Activated naive CD4-positive, alpha-beta T cell (primary cell): ENCODE measurements around the gene OSBPL3.

Source experiments
- DNase-seq, 4 experiments: peaks; one replicate each; lab custom pipeline; 2025; lab: John Stamatoyannopoulos, UW

OSBPL3 gene

DNA sequence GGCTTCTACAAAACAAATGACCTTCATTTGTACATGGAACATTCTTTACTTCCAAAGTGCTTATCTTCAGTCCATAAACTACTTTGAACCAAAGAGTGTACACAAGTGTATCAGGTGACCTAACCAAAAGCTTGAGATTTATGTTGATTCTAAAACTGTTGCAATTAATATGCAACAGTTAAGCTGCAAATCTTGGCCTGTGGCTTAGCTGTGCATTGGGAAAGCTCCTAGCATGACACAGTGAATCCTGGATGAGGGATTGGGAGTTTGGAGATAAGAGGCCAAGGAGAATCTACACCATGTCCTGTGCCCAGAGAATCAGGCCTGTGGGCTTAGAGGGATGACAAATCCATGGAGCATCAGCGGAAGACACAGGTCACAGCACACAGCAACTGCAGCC lies 117.5 kb downstream of the OSBPL3 start:
- no peak for DNase-seq

DNA sequence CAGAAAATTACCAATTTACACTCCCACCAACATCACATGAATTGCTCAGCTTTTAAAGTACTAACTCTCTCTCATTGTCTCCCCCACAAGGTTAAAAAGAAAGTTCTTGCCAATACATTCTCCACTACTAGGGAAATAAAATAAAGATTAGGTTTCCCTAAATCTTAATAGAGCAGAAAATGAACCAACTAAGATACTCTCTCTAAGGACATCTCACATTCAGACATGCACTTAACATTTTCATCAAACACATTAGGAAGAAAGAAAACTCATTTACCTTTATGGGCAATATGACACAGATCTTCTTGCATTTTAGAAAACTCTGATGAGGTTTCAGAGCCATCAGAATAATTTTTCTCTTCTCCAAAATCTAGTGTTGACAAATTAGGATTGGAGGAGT lies 118.6 kb downstream of the OSBPL3 start:
- DNase-seq: no peak

DNA sequence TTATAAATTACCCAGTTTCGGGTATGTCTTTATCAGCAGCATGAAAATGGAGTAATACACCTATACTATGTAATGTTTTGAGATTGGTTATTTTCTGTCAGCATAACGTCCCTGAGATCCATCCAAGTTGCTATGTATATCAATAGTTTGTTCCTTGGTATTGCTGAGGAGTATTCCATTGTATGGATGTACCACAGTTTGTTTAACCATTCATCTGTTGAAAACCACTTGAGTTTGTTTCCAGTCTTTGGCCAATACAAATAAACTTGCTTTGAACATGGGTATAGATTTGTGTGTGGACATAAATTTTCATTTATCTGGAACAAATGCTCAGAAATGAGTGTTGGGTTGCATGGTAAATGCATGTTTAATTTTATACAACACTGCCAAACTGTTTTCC lies 119.4 kb downstream of the OSBPL3 start:
- DNase-seq: no peak

DNA sequence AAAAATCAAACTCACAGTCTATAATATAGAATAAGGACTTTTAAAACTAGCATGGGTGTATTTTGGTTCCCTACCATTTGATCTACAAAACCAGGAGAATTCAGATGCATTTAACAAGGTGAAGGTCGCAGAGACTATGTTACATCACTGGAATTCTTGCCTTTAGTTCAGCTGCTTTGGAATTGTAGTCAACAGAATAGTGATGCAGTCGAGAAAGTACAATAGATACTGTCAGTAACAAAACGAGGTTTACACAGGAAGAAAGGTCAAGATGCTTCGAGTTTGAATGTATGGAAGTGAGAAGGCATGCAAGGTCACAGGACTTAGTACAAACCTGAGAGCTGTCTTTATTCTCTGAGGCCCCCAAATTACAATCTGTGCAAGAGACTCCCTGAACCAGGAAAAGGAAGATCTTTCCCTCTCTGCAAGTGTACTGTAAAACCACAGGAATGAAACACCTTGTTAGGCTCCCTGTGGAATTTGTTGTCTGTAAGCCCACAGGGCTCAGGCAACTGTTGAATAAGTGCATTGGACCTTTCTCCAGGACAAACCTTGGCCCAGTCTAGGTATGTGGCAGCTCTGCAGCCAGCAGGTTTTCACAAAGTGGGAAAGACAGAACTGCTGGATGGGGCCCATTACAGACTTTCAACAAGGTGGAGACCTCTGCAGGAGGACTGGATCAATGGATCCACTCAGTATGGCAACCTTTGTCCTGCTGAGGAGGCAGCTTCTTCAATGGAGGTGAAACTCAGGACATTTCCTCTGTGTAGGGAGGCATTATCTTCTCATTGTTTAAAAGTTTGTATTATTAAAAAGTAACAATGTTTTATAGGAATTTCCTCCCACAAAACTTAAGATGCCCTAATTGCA lies 121.6 kb downstream of the OSBPL3 start:
- DNase-seq: no peak

DNA sequence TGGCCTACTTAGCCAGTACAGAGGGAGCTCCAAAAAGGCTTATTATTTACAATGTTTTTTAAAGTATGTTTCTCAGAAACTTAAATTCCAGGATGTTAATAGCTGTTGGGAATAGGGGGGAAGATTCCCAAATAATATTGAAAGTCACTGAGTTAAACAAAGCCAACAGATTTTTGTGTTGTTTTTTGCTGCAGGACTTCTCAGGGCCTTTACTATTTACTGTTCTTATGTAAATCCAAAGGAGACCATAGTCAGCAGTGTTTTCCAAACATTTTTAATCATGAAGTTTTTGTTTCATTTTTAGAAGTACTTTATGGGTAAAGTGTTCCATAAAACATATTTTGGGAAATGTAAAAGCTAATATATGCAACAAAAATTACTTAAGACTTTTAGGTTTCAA lies 122.4 kb downstream of the OSBPL3 start:
- no peak for DNase-seq

DNA sequence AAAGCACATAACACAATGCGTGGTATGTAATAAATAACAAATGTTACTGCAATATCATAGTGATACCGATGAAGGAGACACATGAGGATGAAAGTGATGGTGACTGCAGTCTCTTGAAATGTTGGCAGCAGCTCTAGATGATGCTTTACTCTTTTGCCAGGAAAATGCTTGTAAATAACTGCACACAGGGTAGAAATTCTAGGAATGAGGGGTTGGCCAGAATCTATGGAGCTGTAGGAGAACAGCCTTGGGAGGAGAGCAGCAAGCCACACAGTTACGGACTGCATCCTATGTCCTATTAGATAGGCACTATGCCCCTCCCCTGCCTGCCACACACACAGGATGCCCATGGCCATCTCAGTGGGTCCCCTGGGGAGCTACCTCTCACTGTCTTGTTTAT lies 125.1 kb downstream of the OSBPL3 start:
- no peak for DNase-seq

DNA sequence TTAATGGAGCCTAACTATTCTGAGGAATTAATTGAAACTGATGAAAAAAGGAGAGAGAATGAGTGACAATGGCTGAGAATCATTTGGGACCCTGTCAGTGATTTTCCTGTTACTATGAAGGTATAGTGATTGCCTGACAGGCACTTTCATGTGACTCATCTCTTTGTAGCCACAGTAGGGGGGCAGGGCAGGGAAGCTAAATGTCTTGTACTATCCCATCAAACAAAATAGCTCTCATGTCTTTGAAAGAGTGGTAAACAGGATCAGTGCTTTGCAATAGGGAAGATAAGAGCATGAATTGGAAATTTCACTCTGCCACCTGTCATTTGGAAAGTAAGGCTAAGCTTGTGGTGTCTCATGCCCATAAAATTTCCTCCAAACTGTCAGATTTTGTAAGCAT lies 128.2 kb downstream of the OSBPL3 start:
- DNase-seq: no peak

DNA sequence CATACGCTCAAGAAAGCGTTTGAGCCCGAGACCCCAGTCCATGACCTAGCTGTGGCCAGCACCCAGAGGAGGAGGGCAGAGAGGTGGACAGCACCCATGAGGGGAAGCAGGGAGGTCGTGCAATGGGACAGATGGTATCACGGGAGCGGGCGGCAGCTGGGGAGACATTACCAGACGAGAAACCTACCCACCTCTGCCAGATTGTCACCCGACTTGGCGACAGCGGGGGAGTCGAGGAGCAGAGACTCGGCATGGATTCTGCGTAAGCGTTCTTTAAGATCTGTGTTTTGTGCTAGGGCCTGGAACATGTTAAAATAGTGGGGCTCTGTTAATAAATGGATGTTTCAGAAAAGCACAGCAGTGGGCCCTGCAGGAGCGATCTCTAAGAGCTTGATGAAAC lies 131.1 kb downstream of the OSBPL3 start:
- no peak for DNase-seq

DNA sequence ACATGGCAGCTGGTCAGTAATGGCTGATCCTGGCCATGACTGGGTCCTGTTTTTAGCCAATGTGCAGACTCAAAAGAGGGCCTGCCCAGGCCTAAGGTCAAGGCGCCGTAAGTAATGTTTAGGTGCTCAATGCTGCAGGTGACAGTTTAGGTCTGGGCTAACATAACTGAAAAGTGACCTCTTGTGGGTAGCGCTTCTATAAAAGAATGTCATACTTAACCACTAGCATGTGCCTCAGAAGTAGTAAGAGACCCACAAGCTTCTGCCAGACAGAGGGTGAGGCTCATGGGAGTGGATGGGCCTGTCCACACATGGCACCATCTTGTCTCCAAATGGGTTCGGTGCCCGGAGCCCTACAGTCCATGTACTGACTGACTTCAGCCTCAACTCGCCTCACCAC lies 132.2 kb downstream of the OSBPL3 start:
- no peak for DNase-seq

DNA sequence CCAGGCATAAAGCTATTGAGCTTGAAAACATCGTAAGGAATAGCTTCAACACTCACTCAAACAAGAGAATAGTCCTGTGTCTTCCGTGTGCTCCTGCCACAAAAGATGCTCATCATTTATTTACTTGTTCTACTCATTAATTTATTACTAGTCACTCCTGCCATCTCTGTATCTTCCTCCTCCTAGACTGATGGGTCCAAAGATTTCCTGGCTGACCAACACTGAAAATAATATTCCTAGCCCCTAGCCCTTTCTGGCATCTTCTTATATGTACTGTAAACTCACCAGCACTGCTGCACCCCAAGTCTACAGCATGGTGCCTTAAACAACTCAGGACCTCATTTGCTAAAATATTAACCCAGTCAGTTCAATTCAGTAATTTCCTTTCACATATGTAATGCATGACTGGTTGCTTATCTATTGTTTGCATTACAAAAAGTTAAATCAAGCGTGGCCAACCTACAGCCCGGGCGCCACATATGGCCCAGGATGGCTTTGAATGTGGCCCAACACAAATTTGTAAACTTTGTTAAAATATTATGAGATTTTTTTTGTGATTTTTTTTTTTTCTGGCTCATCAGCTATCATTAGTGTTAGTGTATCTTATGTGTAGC lies 136.1 kb downstream of the OSBPL3 start:
- DNase-seq: no peak

DNA sequence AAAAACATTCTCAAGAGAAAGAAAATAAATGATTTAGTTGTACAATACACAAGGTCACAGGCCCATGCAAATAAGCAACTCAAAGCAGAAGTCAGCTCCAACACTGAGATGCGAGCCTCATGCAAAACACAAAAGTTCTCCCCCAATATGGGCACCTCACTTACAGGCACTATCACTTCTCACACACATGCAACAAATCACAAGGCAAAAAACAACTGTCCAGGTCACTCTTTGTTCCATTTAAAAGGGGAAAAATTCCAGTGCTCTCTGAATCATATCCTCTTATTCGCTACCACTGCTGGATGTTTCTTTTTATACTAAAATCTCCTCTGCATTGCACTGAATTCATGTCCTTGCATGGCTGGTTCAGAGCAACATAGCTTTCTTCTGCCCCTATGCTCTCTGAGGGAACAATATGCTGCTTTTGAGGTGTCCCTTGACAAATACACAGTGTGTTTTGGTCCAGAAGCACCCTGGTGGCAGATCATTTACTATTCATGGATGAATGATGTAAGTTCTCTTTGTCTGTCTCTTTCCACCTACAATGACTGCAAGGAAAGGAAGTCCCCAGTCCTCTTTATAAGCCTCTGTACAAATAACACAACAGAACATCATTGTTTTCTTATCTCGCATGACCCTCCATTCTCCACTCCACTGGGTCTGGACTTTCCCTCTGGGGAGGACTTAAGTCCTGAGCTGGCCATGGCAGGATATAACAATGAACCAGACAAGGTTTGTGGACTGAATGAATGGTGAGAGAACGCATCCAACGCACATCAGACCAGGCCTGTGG lies 137.3 kb downstream of the OSBPL3 start:
- no peak for DNase-seq

DNA sequence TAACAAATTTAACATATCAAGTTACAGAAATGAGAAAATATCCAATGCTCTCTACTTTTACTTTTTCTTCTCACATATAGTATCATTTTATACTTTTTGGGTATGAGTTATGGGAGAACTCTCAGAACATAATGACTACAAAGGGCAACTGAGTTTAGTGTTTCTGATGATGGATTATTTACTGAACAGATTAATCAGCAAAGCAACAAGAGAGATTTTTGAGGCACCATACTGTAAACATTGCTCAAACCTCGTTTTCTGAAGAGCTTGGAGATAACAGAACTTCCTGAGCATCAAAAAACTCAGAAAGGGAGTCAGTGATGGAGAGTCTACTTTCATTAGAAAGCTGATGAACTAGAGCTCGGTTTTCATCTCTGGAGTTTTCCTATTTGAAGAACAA lies 137.9 kb downstream of the OSBPL3 start:
- DNase-seq: no peak

DNA sequence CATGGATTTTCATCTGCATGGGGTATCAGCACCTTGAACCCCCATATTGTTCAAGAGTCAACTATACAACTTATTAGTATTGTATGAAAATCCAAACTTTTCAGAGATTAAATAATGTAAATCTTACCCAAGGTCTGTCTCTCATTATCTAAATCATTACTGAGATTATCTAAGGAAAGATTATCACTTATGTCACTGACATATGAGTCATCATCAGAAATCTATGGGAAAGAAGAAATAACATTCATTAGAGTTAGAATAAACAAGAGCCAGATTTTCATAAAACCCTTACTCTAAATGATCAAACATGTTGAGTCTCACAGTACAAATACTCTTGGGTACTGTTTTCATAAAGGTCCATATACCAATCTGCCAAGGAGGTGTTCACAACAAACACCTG lies 139.4 kb downstream of the OSBPL3 start:
- no peak for DNase-seq

DNA sequence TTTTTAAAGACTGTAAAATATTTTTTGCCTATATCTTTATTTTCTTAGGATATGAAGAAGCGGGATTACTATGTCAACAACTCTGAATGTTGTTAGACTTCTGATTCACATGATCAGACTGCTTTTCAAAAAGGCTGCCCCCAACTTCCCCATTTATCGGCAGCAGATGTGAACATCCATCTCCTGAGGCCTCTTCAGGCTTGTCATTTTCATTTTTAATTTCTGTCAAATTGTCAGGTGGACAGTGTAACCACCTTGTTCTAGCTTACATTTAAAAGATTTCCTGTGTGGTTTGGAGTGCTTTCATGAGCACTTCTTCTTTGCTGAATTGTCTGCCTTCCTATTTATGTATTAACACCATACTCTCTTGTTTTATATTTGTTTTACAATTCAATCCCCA lies 143.9 kb downstream of the OSBPL3 start:
- no peak for DNase-seq

DNA sequence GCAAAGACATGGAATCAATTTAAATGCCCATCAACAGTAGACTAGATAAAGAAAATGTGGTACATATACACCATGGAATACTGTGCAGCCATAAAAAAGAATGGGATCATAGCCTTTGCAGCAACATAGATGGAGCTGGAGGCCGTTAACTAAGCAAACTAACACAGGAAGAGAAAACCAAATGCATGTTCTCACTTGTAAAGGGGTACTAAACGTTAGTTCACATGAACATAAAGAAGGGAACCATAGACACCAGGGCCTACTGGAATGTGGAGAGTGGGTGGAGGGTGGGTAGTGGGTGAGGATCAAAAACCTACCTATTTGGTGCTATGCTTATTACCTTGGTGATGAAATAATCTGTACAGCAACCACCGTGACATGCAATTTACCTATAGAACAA lies 144.3 kb downstream of the OSBPL3 start:
- DNase-seq: no peak

DNA sequence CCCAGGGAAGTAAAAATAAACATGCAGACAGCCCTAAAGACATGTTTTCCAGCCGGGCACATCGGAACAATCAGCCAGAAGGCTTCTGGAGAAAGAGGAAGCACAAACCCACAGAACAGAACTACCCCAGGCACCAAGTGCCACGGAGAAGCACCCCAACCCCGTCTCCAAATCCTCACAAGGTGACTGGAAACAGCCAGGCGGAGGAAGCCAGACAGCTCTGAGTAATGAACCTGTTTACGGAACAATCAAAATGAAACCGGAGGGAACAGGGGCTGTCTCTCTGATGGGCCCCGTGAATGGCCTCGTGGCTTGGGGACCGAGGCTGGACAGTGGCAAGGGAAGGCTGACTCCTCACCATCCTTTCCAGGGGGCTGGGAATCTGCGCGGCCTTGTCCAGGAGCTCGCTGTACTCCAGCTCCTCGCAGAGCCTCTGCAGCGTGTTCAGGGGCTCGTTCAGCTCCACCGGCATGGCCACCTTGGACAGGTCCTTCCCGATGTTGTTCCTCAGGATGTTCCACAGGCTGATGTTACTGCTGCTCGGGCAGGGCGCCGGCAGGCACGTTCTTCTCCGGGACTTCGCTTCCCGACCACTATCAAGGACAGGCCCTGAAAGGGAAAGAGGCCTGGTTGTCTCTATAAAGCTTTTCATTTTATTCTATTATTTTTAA lies 145.7 kb downstream of the OSBPL3 start:
- DNase-seq: no peak

DNA sequence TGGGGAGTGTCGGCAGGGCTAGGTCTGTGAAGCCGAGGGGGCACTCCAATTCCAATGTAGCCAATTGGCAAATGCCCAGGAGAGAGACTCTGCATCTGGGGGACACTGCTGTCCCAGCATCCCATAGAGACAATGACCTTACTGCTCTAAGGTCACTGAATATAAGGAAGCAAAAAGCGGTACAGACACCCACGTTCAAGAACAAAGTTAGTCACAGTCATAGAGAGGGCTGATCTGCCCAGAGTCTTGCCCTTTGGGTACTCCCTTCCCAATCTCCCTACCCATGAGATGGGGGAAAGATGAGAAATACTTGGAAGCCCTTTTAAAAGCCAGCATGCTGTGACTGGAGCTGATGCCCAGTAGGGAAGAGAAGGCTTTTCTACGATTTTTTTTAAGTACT lies 146.4 kb downstream of the OSBPL3 start:
- no peak for DNase-seq

DNA sequence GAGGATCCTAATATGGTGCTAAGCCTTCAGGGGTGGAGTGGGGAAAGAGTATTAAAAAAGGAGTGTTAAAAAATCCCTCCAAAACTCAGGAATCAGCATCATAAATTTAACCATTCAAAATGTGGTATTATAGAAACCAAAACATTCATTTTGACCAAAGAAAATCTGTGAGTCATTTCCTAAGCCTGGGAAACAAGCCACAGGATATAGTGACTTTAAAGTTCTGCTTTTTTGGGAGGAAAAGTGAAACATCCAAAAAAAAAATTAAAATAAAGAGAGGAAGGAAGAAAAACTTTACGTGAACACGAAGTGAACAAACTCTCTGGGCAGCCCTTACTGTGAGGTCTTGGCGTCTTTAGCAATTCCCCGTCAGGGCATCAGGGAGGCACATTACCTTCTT lies 148.7 kb downstream of the OSBPL3 start:
- no peak for DNase-seq

DNA sequence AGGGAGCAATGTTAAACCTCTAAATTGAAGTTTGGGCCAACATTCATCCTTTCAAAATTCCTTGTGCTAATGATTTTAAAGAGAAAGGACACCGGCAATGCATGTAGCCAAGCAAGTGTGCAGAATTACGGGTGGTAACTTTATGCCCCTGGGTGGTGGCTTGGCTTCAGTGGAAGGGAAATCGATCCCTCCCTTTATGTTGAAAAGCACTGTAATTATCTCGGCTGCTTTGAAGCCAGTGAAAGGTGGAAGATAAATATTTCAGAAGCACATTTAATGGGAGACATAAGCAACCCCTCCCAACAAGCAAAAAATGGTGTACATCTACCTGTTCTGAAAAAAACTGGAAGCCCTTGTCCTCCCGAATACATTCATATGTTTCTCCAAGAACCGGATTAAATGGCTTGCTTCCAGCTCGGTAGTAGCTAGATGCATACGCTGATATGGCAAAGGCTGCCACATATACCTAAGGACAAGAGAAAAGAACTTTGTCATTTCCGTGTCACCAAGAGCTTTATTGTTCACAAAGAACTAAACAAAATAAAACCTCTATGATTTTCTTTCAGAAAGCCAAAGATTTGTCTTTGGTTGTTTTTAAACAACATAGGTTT lies 149.4 kb downstream of the OSBPL3 start:
- DNase-seq: no peak

DNA sequence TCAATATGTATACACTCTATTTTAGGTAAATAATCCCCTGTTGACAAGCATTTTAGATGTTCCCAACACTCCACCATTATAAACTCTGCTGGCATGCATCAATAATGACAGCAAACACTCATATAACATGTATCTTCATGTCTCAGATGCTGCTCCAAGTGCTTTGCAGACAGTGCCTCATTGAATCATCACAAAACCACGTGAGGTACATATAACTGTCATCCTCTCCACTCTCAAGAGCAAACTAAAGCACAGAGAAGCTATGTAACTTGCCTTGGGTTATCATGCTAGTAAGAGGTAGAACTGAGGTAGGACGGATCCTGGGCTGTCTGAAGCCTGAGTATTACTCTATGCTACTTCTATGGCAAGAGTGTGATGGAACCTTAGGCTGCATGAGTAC lies 150.2 kb downstream of the OSBPL3 start:
- no peak for DNase-seq

DNA sequence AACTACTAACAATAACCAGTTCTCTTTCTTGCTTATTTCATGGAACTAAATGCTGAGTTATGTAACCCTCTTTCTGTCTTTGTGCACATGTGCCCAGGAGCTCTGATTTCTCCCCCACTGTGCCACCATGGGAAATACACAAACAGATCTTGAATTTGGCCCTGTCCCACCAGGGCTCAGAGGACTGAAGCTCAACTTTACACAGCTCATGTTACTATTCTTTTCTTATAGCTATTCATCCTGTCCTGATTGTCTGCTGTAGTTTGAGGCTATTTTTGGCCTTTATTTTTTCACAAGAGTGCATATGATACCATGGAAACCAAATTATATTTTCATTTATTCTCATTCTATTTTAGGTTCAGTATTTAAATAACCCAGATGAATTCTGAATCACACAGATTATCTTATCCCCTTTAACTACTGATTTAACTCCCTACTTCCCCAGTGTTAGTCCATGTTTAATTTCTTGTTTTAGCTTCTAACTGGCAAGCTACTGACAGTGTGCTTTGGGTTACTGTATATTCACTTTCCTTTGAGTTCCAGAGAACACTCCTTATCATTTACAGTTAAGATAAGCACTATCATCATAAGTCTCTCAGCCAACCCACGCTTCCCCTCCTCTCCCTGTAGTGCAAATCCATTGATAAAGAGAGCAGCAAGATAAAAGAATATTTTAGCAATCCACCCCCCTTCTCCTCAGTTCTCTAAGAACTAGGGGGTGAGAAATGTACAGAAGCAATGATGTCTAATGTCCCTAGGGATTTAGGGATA lies 150.9 kb downstream of the OSBPL3 start:
- DNase-seq: no peak
